GM18951 (cell line): ENCODE data around the gene CAPZA1.

Source experiments
- POLR2A ChIP-seq: IDR thresholded peaks from 4 replicates; pipeline ENCODE4 v1.6.1; 2011; ENCODE audit warnings: mild to moderate bottlenecking; ENCODE audit not compliant: insufficient read length, insufficient read depth; ENCODE audit errors: extremely low read depth
- in situ Hi-C: fragments of 300-500 bp; cut with MboI; formaldehyde crosslinking; loops from one replicate; pipeline ENCODE4 v1.12.0; 2022; ENCODE audit warnings: low sequenced_read_pairs, mixed read lengths, inconsistent platforms; ENCODE audit not compliant: unreplicated experiment

Gene CAPZA1

DNA sequence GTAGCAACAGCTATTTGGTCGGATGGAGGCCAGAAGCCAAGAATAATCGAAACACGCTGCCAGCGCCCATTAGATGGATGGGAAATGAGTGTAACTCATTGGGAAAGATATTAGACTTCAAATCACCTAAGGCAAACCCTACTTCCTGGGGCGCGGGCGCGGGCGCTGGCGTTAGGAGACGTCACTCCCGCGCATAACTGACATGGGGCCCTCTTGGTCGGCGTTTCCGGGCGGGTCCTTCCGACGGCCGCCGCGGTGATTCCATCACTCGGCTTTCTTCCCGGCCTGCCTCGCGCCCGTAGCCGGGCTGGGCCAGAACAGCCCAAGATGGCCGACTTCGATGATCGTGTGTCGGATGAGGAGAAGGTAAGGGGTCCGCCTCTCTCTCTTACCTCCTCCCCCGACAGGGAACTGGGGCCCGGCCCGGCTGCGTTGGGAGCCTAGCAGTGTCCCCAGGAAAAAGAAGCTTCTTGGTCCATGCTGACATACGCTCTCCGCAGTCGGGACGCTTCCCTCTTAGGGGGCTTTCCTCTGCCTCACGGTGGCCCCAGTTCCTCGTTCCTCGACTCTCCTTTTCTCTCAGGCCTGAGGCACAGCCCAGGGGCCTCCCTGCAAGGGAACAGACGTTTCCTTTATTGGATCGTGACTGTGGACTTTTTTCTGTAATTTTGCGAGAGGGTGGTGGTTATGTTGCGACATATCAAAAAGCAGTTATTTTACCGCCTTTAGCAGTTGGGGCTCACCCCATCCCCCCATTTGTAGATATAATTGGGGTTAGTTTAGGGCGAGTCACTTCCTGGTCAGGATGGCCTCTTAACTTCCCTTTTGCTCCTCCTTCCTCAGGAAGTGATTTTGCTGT is at the start of gene CAPZA1:
TSS of gene CAPZA1 (plus strand) at position 315 of the 859 bp plus-strand sequence. CDS start at position 328, 13 bp downstream.
- in situ Hi-C loops, result loop anchor here (5.0 to 10.0 kb wide), 3 partner anchors 88 to 225 kb away; partner anchors contain the start of genes CTTNBP2NL, RHOC and WNT2B
- peak; percentile 94 for TF ChIP-seq POLR2A

DNA sequence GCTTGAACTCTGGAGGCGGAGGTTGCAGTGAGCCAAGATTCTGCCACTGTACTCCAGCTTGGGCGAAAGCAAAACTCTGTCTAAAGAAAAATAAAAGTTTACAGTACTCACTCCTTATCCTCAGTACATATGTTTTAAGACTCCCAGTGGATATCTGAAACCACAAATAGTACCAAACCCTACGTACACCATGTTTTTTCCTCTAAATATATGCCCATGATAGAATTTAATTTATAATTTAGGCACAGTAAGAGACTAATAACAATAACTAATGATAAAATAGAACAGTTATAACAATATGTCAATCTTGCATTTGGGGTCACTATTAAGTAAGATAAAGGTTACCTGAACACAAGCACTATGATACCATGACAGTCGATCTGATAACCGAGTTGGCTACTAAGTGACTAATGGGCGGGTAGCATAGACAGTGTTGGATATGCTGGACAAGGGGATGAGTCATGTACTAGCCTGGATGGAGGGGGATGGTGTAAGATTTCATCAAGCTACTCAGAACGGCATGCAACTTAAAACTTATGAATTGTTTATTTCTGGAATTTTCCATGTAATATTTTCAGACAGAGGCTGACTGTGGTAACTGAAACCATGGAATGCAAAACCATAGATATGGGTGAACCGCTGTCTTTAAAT is 44.4 kb upstream of the CAPZA1 start:
- in situ Hi-C loops, result no loop called here

DNA sequence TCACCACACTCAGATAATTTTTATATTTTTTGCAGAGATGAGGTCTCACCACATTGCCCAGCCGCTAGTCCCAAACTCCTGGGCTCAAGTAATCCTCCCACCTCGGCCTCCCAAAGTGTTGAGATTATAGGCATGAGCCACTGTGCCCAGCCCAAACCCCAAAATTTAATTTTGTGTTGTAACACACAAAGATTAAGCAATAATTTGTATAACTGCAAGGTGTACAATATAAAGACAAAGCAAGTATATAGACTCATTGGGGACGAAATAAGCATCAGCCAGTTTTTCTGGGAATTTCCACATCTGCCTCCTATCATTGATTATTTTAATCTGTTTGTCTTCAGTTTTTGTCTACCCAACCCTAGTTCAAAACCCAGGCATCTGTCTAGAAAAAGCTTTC is 43.4 kb upstream of the CAPZA1 start:
- no peak for TF ChIP-seq POLR2A
- in situ Hi-C loops, result no loop called here

More for the DNA sequence above, 44.4 kb upstream of the CAPZA1 start:
- TF ChIP-seq POLR2A, result no peak

DNA sequence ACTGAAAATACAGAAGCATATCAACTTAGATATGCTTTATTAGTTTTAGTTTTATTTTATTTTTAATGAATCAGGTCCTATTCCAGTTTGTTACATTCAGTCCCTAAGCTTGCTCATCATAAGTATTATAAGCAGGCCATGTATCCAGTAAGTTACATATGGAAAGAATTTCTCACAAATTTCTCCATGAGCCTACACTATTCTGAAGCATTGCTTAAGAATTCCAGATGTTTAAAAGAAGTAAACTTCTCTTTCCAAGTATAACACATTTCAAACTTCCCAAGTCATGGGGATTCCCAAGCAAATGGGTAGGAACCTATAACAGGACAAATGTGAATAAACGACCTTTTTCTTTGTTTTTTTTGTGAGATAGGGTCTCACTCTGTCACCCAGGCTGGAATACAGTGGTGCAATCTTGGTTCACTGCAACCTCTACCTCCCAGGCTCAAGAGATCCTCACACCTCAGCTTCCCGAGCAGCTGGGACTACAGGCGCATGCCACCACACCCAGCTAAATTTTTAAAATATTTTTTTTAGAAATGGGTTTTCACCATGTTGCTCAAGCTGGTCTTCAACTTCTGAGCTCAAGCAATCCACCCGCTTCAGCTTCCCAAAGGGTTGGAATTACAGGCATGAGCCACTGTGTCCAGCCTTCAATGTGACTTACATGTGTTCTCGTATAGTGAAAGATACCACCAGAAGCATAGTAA is 39.7 kb upstream of the CAPZA1 start:
- in situ Hi-C loops, result no loop called here
- no peak for TF ChIP-seq POLR2A

DNA sequence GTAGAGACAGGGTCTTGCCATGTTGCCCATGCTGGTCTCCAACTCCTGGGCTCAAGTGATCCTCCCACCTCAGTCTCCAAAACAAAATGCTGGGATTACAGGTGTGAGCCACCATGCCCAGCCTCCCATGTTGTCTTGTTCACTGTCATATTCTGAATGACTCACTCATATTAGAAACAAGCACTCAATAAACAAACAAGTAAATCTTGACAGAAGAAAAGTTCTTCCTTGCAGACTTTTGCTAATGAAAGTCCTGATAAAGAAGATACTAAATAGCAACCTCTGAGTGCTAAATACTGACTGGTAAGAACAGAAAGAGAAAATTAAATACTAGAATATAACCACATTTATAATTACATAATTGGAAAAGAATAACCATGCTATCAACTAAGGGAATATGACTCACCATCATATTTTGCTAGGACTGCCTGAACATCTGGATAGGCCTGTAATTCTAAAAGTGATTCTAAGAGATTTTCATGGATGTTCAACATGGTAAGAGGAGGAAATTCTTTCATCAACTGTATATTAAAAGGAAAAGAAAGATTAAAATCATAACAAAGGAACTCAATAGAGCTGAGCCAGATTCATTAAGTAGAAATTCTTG is 37.9 kb upstream of the CAPZA1 start:
- no peak for TF ChIP-seq POLR2A
- in situ Hi-C loops, result no loop called here

DNA sequence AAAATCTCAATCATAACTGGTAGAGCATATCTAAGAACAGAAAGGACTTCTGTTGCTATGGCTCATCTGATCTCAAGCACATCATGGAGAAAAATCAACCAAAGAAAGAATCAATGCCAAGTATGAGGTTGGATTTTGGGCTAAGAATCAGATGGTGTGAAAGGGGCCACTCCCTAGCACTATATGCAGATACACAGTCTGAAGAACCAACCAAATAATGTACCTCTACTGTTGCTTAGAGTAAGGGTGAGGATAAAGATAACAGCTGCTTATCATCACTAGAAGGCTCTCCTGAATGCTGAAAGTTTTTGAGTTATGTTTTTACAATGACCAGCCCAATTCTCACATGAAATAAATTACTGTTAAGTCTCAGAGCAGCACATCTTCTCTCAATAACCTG is 36.3 kb upstream of the CAPZA1 start:
- in situ Hi-C loops, result no loop called here
- TF ChIP-seq POLR2A, result no peak

DNA sequence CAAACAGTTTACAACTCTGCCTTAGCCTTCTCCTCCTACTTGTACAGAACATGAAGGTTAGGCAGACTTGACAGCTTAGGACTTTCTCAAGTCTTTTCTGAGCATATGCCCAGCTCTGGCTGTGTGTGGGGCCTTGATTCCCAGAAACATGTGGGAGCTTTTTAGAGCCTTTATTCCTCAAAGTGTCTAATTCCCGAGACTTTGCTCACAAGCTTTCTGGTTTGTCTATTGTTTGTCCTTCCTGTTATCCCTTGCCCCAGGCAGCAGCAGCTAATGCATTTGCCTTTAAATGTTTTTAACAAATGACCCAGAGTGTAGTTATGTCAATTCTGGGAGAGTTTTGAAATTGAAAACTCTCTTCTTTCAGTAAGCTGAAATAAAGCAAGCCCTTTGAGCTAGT is 29.9 kb upstream of the CAPZA1 start:
- in situ Hi-C loops, result no loop called here
- TF ChIP-seq POLR2A, result no peak

DNA sequence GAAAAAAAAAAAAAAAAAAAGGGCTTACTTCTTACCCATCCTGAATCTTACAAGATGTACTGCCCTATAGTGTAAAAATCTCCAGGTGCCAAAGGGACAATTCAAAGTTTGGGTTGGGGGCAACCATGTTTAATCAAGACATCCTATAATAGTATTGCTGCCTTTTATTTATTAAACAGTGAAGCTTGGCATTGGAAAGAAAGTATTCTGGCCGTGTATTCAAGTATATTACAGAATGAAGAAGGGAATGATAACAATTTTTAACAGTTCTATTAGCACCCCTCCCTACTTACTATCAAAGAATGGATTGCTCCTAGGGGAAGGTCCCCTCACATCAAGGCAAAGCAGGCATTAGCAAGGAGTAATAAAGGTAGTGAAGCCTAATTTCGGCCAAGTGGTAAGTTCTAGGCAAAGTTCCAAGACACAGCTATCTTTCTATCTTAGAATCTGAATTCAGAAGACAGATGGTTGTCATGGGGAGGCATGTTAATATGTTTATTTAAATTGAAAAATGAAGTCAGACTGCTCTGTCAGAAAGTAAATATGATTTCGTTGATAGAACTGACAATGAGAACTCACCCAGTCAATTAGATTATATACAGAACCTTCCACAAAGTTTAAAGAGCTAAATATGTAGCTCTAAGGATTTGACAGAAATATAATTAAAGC is 25.3 kb upstream of the CAPZA1 start:
- in situ Hi-C loops, result no loop called here

DNA sequence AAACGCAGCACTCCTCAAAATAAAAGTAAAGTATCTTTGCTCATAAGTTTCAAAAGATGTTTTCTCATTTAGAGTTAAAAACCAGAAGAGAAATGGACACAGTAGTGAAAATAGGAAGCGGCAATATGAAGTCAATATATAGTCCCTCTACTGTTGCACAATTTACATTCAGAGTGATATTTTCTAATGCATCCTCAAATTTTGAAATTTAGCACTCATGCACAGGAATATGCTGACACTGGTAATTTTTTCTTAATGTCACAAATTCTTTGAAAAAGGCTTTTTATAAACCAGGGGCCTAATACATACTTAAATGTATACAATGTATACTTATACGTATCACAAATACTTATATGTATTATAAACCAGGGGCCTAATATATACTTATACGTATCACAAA is 20.2 kb upstream of the CAPZA1 start:
- TF ChIP-seq POLR2A, result no peak
- in situ Hi-C loops, result no loop called here

More for the DNA sequence above, 25.3 kb upstream of the CAPZA1 start:
- TF ChIP-seq POLR2A, result no peak

DNA sequence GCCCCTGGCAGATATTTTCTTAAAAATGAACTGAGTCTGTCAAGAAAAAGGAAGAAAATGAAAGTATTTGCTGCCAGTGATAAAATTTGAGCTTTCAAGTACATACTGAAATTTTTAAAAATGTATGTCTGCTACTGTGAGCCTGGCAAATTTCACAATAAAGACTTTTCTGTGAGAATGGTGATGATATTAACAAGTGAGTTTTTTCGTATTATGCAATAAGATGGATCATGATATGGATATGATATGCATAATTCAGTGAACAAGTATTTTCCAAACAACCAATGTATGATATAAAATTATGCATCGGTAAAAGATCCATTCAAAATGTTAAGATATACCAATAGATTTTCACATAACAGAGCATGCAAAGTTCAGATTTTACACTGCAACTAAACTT is 16.6 kb upstream of the CAPZA1 start:
- no peak for TF ChIP-seq POLR2A
- in situ Hi-C loops, result no loop called here

DNA sequence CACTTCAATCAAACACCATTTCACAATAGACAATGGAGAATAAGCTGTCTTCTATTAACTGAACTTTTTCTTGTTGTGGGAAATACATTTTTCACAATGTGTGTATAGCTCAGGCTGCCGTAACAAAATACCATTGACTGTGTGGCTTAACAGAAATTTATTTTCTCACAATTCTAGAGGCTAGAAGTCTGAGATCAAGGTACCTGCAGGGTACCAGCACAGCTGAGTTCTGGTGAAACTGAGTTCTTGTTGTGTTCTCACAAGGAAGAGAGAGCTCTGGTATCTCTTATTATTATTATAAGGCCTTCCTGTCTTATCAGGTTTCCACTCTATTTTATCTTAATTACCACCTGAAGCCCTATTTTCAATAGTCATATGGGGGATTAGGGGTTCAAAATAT is 16.1 kb upstream of the CAPZA1 start:
- in situ Hi-C loops, result no loop called here

DNA sequence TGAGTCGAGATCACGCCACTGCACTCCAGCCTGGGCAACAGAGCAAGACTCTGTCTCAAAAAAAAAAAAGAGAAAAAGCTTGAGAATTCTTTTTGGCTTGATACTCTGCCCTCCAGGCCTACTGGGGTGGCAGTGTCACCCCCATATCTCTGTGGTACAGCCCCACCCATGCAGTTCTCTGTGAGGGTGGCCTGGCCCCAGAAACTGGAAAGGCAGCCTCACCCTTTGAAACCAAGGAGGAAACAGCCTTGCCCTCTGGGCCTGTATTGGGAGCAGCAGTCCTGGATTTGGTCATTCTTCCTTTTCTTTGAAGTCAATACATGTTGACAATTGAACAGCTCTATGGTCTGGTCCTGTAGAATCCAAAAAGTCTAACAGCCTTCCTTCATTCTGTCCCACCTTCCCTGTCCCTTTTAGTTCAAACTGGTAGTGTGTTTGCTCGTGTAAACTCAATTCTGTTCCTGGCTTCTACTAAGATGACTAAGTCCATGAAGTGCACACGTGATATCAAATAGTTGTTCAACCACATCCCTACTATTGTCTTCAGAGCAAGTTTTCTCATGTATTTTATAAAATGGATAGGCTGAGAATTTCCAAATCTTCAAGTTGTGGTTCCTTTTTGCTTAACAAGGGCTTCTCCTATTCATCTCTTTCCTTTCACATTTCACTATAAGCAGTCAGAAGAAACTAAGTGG is 13.9 kb upstream of the CAPZA1 start:
- no peak for TF ChIP-seq POLR2A
- in situ Hi-C loops, result no loop called here

More for the DNA sequence above, 16.1 kb upstream of the CAPZA1 start:
- TF ChIP-seq POLR2A, result no peak
